ENCODE data around the gene TRIM27. TPM values are rescaled to one million over a fixed set of nuclear protein-coding genes. Genes with fewer than 3 reads are reported as not detected.

TRIM27 gene
- total RNA-seq, 1 donor from 2014 or later, result 15.7 TPM

Other genes starting within 250 kb of the TRIM27 start
- 0.08 TPM for gene ZNF311, start 81.3 kb upstream of the TRIM27 start, total RNA-seq
- not detected for gene OR2W1, start 121.2 kb upstream of the TRIM27 start, total RNA-seq
- gene OR2B3, start 163.3 kb upstream of the TRIM27 start, total RNA-seq, result not detected
- gene OR2J1, start 175.5 kb upstream of the TRIM27 start, total RNA-seq, result not detected
- gene OR2J3, start 184.1 kb upstream of the TRIM27 start, total RNA-seq, result not detected
- not detected for gene OR2J2, start 246.9 kb upstream of the TRIM27 start, total RNA-seq